ENCODE results near the gene TTLL6. TPM values are rescaled to one million over a fixed set of nuclear protein-coding genes. Genes with fewer than 3 reads are reported as not detected.

Gene TTLL6
- total and polyA plus RNA-seq, 9 of the 15 experiments (the other 6 are each of a cell fraction or from before 2014, with no cell fraction given): 0.05 TPM; not detected in 8

DNA sequence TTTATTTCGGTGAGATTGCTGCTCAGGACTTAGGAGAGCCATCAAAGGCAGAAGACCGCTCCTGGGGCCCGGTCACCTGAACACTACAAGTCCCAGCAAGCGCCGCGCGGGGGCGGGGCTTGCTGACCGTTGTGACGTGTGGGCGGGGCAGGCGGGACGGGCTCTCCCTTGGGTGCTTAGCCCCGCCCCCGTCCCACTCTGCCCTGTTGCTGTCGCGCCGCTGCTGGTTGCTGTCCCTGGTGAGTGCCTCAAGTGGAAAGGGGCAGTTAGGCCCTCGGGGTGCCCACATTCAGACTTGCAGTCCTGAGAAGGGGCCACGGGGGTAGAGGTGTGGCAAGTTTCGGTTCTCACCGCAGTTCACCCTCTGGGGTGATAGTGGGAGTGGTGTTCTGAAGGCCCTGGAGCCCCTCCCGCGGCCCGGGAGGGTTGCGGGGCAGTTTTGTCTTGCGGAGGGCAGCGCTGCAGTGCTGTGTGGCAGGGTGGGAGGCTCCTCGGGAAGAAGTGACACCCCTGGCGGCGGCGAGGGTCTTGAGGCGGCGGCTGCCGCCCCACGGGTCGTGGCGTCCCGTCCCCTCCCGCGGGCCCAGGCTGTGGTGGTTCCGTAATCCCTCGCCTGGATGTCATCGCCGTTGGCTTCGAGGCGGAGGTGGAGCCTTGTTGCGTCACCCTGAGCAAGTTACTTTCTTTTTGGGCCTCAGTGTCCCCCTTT lies 14.0 kb upstream of the TTLL6 start, which contains the start of gene CALCOCO2 (continued):
- TF ChIP-seq, protein P1, sequence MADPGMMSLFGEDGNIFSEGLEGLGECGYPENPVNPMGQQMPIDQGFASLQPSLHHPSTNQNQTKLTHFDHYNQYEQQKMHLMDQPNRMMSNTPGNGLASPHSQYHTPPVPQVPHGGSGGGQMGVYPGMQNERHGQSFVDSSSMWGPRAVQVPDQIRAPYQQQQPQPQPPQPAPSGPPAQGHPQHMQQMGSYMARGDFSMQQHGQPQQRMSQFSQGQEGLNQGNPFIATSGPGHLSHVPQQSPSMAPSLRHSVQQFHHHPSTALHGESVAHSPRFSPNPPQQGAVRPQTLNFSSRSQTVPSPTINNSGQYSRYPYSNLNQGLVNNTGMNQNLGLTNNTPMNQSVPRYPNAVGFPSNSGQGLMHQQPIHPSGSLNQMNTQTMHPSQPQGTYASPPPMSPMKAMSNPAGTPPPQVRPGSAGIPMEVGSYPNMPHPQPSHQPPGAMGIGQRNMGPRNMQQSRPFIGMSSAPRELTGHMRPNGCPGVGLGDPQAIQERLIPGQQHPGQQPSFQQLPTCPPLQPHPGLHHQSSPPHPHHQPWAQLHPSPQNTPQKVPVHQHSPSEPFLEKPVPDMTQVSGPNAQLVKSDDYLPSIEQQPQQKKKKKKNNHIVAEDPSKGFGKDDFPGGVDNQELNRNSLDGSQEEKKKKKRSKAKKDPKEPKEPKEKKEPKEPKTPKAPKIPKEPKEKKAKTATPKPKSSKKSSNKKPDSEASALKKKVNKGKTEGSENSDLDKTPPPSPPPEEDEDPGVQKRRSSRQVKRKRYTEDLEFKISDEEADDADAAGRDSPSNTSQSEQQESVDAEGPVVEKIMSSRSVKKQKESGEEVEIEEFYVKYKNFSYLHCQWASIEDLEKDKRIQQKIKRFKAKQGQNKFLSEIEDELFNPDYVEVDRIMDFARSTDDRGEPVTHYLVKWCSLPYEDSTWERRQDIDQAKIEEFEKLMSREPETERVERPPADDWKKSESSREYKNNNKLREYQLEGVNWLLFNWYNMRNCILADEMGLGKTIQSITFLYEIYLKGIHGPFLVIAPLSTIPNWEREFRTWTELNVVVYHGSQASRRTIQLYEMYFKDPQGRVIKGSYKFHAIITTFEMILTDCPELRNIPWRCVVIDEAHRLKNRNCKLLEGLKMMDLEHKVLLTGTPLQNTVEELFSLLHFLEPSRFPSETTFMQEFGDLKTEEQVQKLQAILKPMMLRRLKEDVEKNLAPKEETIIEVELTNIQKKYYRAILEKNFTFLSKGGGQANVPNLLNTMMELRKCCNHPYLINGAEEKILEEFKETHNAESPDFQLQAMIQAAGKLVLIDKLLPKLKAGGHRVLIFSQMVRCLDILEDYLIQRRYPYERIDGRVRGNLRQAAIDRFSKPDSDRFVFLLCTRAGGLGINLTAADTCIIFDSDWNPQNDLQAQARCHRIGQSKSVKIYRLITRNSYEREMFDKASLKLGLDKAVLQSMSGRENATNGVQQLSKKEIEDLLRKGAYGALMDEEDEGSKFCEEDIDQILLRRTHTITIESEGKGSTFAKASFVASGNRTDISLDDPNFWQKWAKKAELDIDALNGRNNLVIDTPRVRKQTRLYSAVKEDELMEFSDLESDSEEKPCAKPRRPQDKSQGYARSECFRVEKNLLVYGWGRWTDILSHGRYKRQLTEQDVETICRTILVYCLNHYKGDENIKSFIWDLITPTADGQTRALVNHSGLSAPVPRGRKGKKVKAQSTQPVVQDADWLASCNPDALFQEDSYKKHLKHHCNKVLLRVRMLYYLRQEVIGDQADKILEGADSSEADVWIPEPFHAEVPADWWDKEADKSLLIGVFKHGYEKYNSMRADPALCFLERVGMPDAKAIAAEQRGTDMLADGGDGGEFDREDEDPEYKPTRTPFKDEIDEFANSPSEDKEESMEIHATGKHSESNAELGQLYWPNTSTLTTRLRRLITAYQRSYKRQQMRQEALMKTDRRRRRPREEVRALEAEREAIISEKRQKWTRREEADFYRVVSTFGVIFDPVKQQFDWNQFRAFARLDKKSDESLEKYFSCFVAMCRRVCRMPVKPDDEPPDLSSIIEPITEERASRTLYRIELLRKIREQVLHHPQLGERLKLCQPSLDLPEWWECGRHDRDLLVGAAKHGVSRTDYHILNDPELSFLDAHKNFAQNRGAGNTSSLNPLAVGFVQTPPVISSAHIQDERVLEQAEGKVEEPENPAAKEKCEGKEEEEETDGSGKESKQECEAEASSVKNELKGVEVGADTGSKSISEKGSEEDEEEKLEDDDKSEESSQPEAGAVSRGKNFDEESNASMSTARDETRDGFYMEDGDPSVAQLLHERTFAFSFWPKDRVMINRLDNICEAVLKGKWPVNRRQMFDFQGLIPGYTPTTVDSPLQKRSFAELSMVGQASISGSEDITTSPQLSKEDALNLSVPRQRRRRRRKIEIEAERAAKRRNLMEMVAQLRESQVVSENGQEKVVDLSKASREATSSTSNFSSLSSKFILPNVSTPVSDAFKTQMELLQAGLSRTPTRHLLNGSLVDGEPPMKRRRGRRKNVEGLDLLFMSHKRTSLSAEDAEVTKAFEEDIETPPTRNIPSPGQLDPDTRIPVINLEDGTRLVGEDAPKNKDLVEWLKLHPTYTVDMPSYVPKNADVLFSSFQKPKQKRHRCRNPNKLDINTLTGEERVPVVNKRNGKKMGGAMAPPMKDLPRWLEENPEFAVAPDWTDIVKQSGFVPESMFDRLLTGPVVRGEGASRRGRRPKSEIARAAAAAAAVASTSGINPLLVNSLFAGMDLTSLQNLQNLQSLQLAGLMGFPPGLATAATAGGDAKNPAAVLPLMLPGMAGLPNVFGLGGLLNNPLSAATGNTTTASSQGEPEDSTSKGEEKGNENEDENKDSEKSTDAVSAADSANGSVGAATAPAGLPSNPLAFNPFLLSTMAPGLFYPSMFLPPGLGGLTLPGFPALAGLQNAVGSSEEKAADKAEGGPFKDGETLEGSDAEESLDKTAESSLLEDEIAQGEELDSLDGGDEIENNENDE (IDR thresholded peaks at IDR 0.05; ENCODE audit: low read depth, low read length): no peak
- TF ChIP-seq NFXL1 (CRISPR knock-in tag; IDR thresholded peaks at IDR 0.05) (no peak), ETV5 (CRISPR knock-in tag; IDR thresholded peaks at IDR 0.05; ENCODE audit: low read depth) (no peak), ZNF696 (CRISPR knock-in tag; conservative IDR thresholded peaks at IDR 0.05) (no peak), CBX5 (IDR thresholded peaks at IDR 0.05; ENCODE audit: borderline replicate concordance, low read depth) (no peak), SRSF1 (IDR thresholded peaks at IDR 0.05; ENCODE audit: low read depth, low read length) (no peak), IFI16 (CRISPR knock-in tag; IDR thresholded peaks at IDR 0.05) (no peak), PURB (CRISPR knock-in tag; IDR thresholded peaks at IDR 0.05; ENCODE audit: low read depth) (no peak), TSC22D4 (tag; IDR thresholded peaks at IDR 0.05) (no peak), SRSF3 (IDR thresholded peaks at IDR 0.05; ENCODE audit: insufficient read depth, low read length) (no peak), SREBF2 (CRISPR knock-in tag; IDR thresholded peaks at IDR 0.05) (no peak), MYBL2 (IDR thresholded peaks at IDR 0.05; ENCODE audit: low read depth) (no peak; the same call in 1 of the 2 replicates), MYBL2 (CRISPR knock-in tag; IDR thresholded peaks at IDR 0.05; ENCODE audit: borderline replicate concordance) (no peak), MCM2 (IDR thresholded peaks at IDR 0.05; ENCODE audit: low read depth) (no peak)
- TF ChIP-seq, protein P2, sequence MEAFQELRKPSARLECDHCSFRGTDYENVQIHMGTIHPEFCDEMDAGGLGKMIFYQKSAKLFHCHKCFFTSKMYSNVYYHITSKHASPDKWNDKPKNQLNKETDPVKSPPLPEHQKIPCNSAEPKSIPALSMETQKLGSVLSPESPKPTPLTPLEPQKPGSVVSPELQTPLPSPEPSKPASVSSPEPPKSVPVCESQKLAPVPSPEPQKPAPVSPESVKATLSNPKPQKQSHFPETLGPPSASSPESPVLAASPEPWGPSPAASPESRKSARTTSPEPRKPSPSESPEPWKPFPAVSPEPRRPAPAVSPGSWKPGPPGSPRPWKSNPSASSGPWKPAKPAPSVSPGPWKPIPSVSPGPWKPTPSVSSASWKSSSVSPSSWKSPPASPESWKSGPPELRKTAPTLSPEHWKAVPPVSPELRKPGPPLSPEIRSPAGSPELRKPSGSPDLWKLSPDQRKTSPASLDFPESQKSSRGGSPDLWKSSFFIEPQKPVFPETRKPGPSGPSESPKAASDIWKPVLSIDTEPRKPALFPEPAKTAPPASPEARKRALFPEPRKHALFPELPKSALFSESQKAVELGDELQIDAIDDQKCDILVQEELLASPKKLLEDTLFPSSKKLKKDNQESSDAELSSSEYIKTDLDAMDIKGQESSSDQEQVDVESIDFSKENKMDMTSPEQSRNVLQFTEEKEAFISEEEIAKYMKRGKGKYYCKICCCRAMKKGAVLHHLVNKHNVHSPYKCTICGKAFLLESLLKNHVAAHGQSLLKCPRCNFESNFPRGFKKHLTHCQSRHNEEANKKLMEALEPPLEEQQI (IDR thresholded peaks at IDR 0.05): no peak
